ENCODE data around the gene ST7. TPM values are rescaled to one million over a fixed set of nuclear protein-coding genes. Genes with fewer than 3 reads are reported as not detected.

Gene ST7
- total RNA-seq, 1 experiment from 2014 or later, result 12.9 TPM

DNA sequence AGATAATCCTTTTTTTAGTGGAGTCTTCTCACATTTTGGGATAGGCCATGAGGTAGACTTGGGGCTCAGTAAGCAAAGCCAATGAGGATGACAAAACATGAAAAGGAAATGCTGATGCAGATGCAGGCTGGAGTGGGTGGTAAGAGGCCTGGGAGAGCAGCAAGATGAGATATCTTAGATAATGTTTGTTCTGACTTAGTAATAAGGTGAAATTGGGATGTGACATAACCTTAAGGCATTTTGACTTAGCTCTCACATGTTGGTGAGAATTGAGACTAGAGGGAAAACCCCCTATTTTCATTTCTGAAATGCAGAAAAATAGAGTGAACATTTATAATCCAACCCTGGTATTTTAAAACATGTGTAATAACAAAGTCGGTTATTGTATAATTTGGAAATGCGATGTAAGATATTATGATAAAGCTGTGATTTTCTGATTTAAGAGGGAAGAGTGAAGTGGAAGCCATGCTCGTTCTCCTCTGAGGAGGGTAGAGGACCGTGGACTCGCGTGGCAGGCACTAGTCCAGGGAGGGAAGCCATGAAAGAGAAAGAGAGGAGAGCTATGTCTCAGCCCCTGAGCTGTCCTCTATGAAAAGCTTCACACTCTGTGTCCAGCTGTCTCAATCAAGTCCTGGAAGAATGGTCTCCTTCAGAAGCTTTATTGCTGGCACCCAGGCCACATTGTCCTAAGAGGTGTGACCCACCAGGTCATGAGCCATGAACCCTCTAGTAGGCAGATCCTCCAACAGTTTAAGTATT, 57.3 kb downstream of the ST7 start:
- no peak overlapping the region for H3K4me3 Mint-ChIP-seq
- H3K27me3 ChIP-seq (ENCODE audit: insufficient read depth, low read length), result no peaks in the 10 kb centered on the region
- H3K79me1 ChIP-seq (ENCODE audit: insufficient read depth, low read depth, low read length, poor library complexity, severe bottlenecking), result no peaks in the 10 kb centered on the region
- H3T11ph ChIP-seq (ENCODE audit: low read length), result no peak overlapping the region
- no peak overlapping the region for H3K9ac ChIP-seq (ENCODE audit: extremely low read depth, insufficient read length, low read length)
- no peak overlapping the region for H3K18ac ChIP-seq (ENCODE audit: insufficient read length, low read depth, low read length)
- H2BK20ac ChIP-seq (ENCODE audit: low read depth, low read length, poor library complexity, severe bottlenecking), result no peak overlapping the region
- 100% methylated on average over 2 of the region's 6 CpGs for WGBS (ENCODE audit: extremely low coverage, insufficient read length, low lambda C conversion rate)
- H4K91ac ChIP-seq (ENCODE audit: insufficient read length, low read depth, low read length), result no peak overlapping the region
- H3K23me2 ChIP-seq (ENCODE audit: insufficient read length, low read depth, low read length, poor library complexity, severe bottlenecking), result no peaks in the 10 kb centered on the region
- no peak overlapping the region for H3K4ac ChIP-seq (ENCODE audit: low read depth, low read length)
- H3K4me2 ChIP-seq (ENCODE audit: insufficient read depth, insufficient read length, low read length), result no peak overlapping the region
- H2BK120ac ChIP-seq (ENCODE audit: low read depth, low read length, poor library complexity, severe bottlenecking), result no peak overlapping the region
- H3K79me2 ChIP-seq (ENCODE audit: insufficient read depth, low read length), result no peaks in the 10 kb centered on the region; the same call in 1 of the 2 replicates
- no peaks in the 10 kb centered on the region for H3K36me3 Mint-ChIP-seq (ENCODE audit: insufficient read depth in 1 of 3, low read depth in 3 of 3)
- H3K27ac ChIP-seq (ENCODE audit: insufficient read length, low read depth, low read length), result no peak overlapping the region
- no peaks in the 10 kb centered on the region for H4K20me1 ChIP-seq (ENCODE audit: control insufficient read depth, insufficient read depth, insufficient read length)
- DNase-seq, result no peak
- no peaks in the 10 kb centered on the region; the same call in none of the 2 replicates for H3K4me1 ChIP-seq (ENCODE audit: insufficient read depth, low read length)
- H2BK5ac ChIP-seq (ENCODE audit: insufficient read length, low read length), result no peak overlapping the region
- TF ChIP-seq, protein P1, sequence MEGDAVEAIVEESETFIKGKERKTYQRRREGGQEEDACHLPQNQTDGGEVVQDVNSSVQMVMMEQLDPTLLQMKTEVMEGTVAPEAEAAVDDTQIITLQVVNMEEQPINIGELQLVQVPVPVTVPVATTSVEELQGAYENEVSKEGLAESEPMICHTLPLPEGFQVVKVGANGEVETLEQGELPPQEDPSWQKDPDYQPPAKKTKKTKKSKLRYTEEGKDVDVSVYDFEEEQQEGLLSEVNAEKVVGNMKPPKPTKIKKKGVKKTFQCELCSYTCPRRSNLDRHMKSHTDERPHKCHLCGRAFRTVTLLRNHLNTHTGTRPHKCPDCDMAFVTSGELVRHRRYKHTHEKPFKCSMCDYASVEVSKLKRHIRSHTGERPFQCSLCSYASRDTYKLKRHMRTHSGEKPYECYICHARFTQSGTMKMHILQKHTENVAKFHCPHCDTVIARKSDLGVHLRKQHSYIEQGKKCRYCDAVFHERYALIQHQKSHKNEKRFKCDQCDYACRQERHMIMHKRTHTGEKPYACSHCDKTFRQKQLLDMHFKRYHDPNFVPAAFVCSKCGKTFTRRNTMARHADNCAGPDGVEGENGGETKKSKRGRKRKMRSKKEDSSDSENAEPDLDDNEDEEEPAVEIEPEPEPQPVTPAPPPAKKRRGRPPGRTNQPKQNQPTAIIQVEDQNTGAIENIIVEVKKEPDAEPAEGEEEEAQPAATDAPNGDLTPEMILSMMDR (conservative IDR thresholded peaks at IDR 0.05), result no peak
- H3K23ac ChIP-seq (ENCODE audit: insufficient read length, low read depth, low read length), result no peak overlapping the region
- peaks cover 7 to 8% of the 10 kb centered on the region in 2 experiments; a peak in 3 of 4 replicates for H3K4me1 Mint-ChIP-seq
- no peak overlapping the region for H3K56ac ChIP-seq (ENCODE audit: insufficient read length, low read depth, low read length)
- no peak overlapping the region for H2BK12ac ChIP-seq (ENCODE audit: insufficient read length, low read depth, low read length)
- no peak overlapping the region for H2AK5ac ChIP-seq (ENCODE audit: insufficient read length, low read length)
- H3K27ac Mint-ChIP-seq, result peak overlapping the region in 1 of 3 experiments; percentile 83; a peak in 1 of 7 replicates
- no peaks in the 10 kb centered on the region for H3K9me3 ChIP-seq (ENCODE audit: control insufficient read depth, low read depth, low read length)
- H3K27me3 Mint-ChIP-seq (ENCODE audit: low read depth), result no peaks in the 10 kb centered on the region
- no peak overlapping the region for H4K5ac ChIP-seq (ENCODE audit: insufficient read length, low read depth, low read length)
- no peak overlapping the region for H3K14ac ChIP-seq (ENCODE audit: insufficient read depth, low read length)
- no peaks in the 10 kb centered on the region for H3K9me3 Mint-ChIP-seq
- no peak overlapping the region for H2AFZ ChIP-seq (ENCODE audit: low read length)
- H2BK15ac ChIP-seq (ENCODE audit: low read depth, low read length), result no peak overlapping the region
- no peak overlapping the region for H4K8ac ChIP-seq (replicated peaks; ENCODE audit: insufficient read length, low read depth, low read length)
